B cell (primary cell): ENCODE measurements around the gene ZBTB6.

Experiments used
- CTCF ChIP-seq: fragments of 200-600 bp; IDR thresholded peaks from one replicate; pipeline ENCODE4 v1.8.0; 2022; ENCODE audit warnings: antibody characterized with exemption, mild to moderate bottlenecking
- EZH2 ChIP-seq: IDR thresholded peaks from 2 replicates; pipeline ENCODE4 v1.6.1; 2012; ENCODE audit warnings: borderline replicate concordance, low read depth, mild to moderate bottlenecking, moderate library complexity, low read length; ENCODE audit not compliant: insufficient read depth, poor library complexity, severe bottlenecking

GRCh38 chr9:122931226-122932121 is 18.4 kb upstream of the ZBTB6 start, which contains the start of gene ZBTB26:
- TF ChIP-seq CTCF (no peak), EZH2 (no peak)
